BLaER1 treated with 17β-estradiol and CSF1 and Interleukin-3, amounts not matched to agents 10 nM and 100 nM (cell line): ENCODE data around the gene USP47.

Experiments used
- H3K27ac ChIP-seq, 11 experiments: shearing (Covaris generic); formaldehyde crosslinking; 2 replicates each; pipeline ENCODE4 v1.8.1; 2022
- H3K27me3 ChIP-seq, 11 experiments: shearing (Covaris generic); formaldehyde crosslinking; 2 replicates each; pipeline ENCODE4 v1.8.1; 2022
- H3K36me3 ChIP-seq, 11 experiments: shearing (Covaris generic); formaldehyde crosslinking; 2 replicates each; pipeline ENCODE4 v1.8.1; 2022
- H3K4me1 ChIP-seq, 10 experiments: shearing (Covaris generic); formaldehyde crosslinking; 2 replicates each; pipeline ENCODE4 v1.8.1; 2022
- H3K4me2 ChIP-seq, 11 experiments: shearing (Covaris generic); formaldehyde crosslinking; 2 replicates each; pipeline ENCODE4 v1.8.1; 2022
- H3K4me3 ChIP-seq, 10 experiments: shearing (Covaris generic); formaldehyde crosslinking; 2 replicates each; pipeline ENCODE4 v1.8.1; 2022
- H3K9ac ChIP-seq, 11 experiments: shearing (Covaris generic); formaldehyde crosslinking; 2 replicates each; pipeline ENCODE4 v1.8.1; 2022
- H3K9me3 ChIP-seq, 11 experiments: shearing (Covaris generic); formaldehyde crosslinking; replicated peaks in 1 of 11; 2 replicates each; pipeline ENCODE4 v1.8.1; 2022
- H4K20me1 ChIP-seq, 11 experiments: shearing (Covaris generic); formaldehyde crosslinking; 2 replicates each; pipeline ENCODE4 v1.8.1; 2022
- Cebpa-rat ChIP-seq, 11 experiments: shearing (Covaris generic); IDR thresholded peaks; 2 replicates each; pipeline ENCODE4 v1.8.1; 2022

Gene USP47

DNA sequence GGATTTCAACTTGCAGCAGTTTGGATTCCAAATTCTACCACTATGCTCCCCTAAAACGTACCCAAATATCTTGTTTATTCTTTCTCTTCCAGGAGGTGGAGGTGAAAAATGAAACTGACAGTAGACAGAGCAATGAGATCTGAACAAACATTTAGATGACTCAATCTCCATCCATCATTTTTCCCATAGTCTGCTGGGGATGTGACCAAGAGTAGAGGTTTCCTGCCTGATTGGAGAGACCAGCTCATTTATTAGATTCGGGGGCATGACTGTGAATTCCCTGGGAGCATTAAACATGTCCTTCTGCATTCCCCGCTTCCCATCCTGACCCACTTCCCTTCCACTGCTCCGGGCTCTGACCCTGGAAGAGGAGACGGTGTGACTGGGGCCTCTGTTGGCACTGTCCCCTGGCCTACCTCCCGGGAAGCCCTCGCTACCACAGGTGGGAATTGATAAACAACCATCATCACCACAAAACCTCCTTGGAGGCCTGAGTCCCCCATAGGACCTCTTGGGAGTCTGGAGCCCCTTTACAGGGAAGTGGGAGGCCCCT, 146.4 kb downstream of the USP47 start:
- H4K20me1 ChIP-seq, result no peaks in the 10 kb centered on the region
- TF ChIP-seq Cebpa-rat (IDR thresholded peaks at IDR 0.05), result no peak
- H3K36me3 ChIP-seq, result no peaks in the 10 kb centered on the region
- H3K4me2 ChIP-seq, result 0 out of 22 replicates have a peak overlapping the region, but pooled peaks of 1 of the 11 experiments have one; percentile 7
- no peak overlapping the region for H3K27ac ChIP-seq
- no peak overlapping the region for H3K9ac ChIP-seq
- H3K27me3 ChIP-seq, result no peaks in the 10 kb centered on the region
- H3K9me3 ChIP-seq, result peaks cover 0 to 5% (median 0%) of the 10 kb centered on the region in 11 experiments; a peak in 1 of 22 replicates
- H3K4me3 ChIP-seq, result no peak overlapping the region
- peaks cover 12 to 27% (median 22%) of the 10 kb centered on the region in 10 experiments for H3K4me1 ChIP-seq

DNA sequence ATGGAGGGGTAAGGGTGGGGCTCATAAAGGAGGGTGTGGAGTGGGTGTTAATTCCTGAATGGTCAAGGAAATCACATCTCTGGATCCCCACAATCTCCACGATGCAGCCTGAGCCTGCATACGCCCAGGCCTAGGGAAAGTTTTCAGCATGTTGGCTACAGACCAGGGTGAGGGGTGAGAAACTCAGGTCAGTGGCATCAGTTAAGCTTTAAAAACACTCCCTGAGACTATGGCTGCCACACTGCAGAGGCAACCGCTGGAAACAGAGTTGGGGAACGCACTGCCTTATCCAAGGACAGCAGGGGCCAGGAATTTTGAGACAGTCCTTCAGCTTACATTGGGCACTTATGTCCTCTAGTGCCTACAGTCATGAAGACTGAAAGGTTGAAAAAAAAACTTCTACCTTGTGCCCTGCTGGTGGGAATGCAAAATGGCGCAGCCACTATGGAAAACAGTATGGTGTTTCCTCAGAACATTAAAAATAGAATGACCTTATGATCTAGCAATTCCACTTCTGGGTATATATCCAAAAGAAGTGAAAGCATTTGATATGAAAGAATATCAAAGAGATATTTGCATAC, 147.0 kb downstream of the USP47 start:
- TF ChIP-seq Cebpa-rat (IDR thresholded peaks at IDR 0.05), result no peak
- no peak overlapping the region for H3K4me3 ChIP-seq
- no peak overlapping the region for H3K27ac ChIP-seq
- peaks cover 0 to 5% (median 0%) of the 10 kb centered on the region in 11 experiments; a peak in 1 of 22 replicates for H3K9me3 ChIP-seq
- no peak overlapping the region for H3K9ac ChIP-seq
- H3K4me2 ChIP-seq, result 0 out of 22 replicates have a peak overlapping the region, but pooled peaks of 1 of the 11 experiments have one; percentile 7
- peaks cover 10 to 27% (median 22%) of the 10 kb centered on the region in 10 experiments for H3K4me1 ChIP-seq
- no peaks in the 10 kb centered on the region for H3K27me3 ChIP-seq
- no peaks in the 10 kb centered on the region for H4K20me1 ChIP-seq
- no peaks in the 10 kb centered on the region for H3K36me3 ChIP-seq

DNA sequence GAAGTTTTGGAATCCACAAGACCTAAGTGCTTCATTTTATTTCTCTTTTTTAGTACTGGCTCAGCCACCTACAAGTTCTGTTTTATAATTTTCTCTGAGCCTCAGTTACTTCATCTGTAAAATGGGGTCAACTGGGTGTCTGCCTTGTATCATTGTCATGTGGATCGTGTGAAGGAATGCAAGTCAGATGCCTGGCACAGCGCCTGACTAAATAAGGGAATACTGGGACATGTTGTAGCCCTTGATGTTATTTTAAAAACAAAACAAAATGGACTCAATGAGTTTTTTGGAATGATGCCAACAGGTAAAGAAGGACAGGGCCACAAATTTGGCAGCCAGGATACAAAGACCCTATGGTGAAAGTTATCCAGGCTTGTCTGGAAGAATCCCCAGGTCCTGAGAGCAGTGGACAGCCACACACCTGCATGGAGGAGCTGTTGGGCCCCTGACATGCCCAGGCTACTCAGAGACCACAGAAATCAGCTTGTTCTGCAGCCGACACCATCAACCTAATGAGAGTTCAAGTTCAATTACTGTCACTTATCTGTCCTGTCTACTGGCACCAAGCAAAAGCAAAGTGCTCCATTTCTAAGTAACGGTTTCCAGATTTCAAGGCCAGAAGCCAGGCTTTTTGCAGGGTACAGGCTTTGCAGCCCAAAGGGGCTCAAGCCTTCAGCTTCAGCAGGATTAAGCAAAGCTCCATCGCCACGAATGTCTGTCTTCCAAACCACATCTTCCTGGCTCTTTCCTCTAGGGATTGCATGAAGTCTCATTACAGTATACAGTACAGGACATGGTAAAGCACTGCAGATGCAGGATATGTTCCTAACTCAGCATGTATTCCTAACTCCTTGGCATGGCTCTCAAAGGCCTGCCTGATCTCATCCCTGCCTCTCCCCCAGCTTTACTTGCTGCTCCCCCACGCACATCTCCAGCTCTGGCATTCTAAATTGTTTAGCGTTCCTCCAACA, 148.3 kb downstream of the USP47 start:
- Histone ChIP-seq H3K36me3 (no peaks in the 10 kb centered on the region), H3K4me3 (no peak overlapping the region), H3K9me3 (peaks cover 0 to 5% (median 0%) of the 10 kb centered on the region in 11 experiments; a peak in 1 of 22 replicates), H3K27ac (no peak overlapping the region), H3K27me3 (no peaks in the 10 kb centered on the region), H3K4me1 (peaks cover 0 to 14% (median 9%) of the 10 kb centered on the region in 10 experiments; a peak in 15 of 20 replicates), H3K9ac (no peak overlapping the region), H3K4me2 (peak overlapping the region in 8 of 11 experiments; percentile 26 to 67 (median 48); a peak in 16 of 22 replicates), H4K20me1 (no peaks in the 10 kb centered on the region)
- no peak for TF ChIP-seq Cebpa-rat (IDR thresholded peaks at IDR 0.05)

DNA sequence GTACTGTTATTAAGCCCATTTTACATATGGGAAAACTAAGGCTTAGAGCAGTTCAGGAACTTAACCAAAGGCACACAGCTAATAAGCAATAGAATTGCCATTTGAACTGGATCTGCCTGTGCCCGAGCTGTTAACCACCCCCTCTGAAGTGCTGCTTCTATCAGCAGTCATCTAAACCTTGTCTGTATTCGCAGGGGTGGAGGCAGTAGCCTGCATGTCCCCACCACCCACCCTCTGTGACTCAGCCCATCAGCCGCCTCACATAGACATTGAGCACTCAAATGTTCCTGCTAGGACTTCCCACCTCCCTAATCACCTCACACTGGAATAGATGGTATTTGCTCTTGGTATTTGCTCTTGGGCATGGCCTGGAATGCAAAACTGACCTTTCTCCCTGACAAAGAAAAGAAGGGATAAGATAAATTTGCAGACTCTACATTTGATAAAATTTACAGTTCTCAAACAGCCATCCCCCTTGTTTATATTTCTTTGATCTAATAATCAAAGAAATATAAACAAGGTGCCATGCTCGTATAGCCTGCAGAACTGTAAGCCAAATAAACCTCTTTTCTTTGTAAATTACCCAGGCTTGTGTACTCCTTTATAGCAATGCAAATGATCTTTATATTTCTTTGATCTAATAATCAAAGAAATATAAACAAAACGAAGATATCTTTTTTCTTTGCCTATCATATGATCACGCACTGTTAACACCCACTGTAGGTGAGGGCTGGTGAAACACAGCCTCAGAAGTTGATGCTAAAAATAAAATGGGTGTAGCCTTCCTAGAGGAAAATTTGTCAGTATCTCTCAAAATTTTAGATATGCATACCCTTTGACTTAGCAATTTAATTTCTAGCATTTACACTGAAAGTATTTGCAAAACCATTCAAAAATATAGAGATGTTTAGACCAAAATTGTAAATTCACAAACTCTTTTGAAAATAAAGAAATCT, 150.8 kb downstream of the USP47 start:
- H3K4me2 ChIP-seq, result no peak overlapping the region
- no peak for TF ChIP-seq Cebpa-rat (IDR thresholded peaks at IDR 0.05)
- H3K9me3 ChIP-seq, result 0 out of 22 replicates have a peak, but pooled peaks cover 0 to 1% (median 0%) of the 10 kb centered on the region in 11 experiments
- no peaks in the 10 kb centered on the region for H4K20me1 ChIP-seq
- H3K27me3 ChIP-seq, result no peaks in the 10 kb centered on the region
- no peak overlapping the region for H3K27ac ChIP-seq
- no peaks in the 10 kb centered on the region for H3K36me3 ChIP-seq
- H3K4me1 ChIP-seq, result peaks cover 0 to 22% (median 17%) of the 10 kb centered on the region in 10 experiments; a peak in 18 of 20 replicates
- H3K9ac ChIP-seq, result no peak overlapping the region
- no peak overlapping the region for H3K4me3 ChIP-seq

DNA sequence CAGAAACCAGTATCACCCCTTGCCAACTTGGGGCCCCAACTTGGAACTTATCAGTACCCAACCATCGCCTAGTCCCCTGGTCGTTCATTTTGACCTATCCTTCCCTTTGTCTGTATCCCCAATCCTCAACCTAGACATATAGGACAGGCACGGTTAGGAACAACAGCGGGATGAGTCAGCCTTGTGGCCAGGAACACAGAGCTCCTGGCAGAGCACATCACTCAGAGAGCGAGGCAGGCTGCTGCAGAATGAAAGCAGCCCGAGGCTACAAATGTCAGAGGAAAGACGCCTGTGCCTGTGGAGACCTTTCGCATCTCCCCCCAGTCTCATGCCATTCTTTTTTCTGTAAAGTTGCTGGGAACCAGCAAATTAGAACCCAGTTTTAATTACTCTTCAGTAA, 152.1 kb downstream of the USP47 start:
- Histone ChIP-seq H3K9ac (no peak overlapping the region), H3K27me3 (no peaks in the 10 kb centered on the region), H3K4me3 (no peak overlapping the region), H3K36me3 (no peaks in the 10 kb centered on the region), H3K4me2 (no peak overlapping the region), H3K4me1 (peaks cover 7 to 28% (median 19%) of the 10 kb centered on the region in 10 experiments), H4K20me1 (no peaks in the 10 kb centered on the region), H3K9me3 (no peaks in the 10 kb centered on the region), H3K27ac (no peak overlapping the region)
- TF ChIP-seq Cebpa-rat (IDR thresholded peaks at IDR 0.05), result no peak

DNA sequence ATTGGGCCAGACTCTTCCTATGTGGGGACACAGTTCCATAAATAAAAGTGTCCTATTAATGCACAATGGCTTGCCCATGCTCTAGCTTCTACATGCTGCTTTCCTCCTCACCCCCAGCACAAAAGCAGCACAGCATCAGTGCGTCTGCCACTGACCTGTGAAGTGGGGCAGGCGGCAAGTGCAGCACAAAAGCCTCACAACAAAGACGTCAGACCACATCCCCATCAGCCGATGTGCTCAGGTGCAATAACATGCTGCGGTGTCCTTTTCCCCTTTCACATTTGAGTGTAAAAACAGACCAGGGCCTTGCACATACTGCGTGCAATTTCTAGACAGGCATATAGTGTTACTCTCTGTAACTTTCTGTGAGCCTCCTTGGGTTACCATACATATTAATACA, 153.8 kb downstream of the USP47 start:
- Histone ChIP-seq H3K27me3 (no peaks in the 10 kb centered on the region), H3K9ac (no peak overlapping the region), H3K9me3 (no peaks in the 10 kb centered on the region), H3K36me3 (no peaks in the 10 kb centered on the region), H3K4me2 (no peak overlapping the region), H4K20me1 (no peaks in the 10 kb centered on the region), H3K4me1 (peaks cover under 1 to 24% (median 12%) of the 10 kb centered on the region in 10 experiments; a peak in 18 of 20 replicates), H3K27ac (no peak overlapping the region), H3K4me3 (no peak overlapping the region)
- TF ChIP-seq Cebpa-rat (IDR thresholded peaks at IDR 0.05), result no peak

DNA sequence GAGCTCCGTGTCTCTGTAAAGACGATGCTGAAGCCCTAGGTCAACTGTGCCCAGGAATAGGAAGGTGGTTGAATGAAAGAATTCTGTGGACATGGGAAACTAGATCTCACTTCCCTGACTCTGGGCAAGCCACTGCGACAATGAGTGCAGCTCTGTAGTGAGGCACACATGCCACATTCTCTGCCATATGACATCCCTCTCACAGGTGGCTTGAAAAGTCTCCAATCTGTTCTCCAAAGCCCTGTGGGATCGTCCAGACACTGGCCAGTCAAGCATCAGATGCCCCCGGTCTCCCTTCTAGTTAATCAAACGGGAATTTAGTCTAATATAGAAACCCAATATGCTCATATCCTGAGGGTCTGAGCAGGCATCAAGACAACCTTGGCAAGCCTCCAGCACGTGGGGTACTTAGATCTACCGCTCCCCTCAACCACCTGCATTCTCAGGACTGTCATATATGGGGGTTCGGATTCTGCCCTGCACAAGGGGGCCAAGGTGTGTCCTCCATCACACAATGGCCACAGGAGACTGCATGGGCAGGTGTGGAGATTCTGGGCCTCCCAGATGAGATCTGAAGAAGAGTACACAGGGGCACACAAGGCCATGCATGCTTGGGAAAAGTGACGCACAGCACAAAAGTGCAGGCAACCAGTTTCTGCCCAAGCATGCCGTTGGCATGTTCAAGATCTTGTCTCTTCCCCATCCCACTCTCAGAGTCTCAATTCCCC, 154.7 kb downstream of the USP47 start:
- no peak overlapping the region for H3K9ac ChIP-seq
- no peaks in the 10 kb centered on the region for H4K20me1 ChIP-seq
- H3K27me3 ChIP-seq, result no peaks in the 10 kb centered on the region
- TF ChIP-seq Cebpa-rat (IDR thresholded peaks at IDR 0.05), result no peak
- peaks cover 0 to 24% (median 8%) of the 10 kb centered on the region in 10 experiments; a peak in 14 of 20 replicates for H3K4me1 ChIP-seq
- H3K27ac ChIP-seq, result no peak overlapping the region
- no peaks in the 10 kb centered on the region for H3K36me3 ChIP-seq
- peak overlapping the region in 7 of 11 experiments; percentile 0 to 49 (median 31); a peak in 11 of 22 replicates for H3K4me2 ChIP-seq
- no peak overlapping the region for H3K4me3 ChIP-seq
- no peaks in the 10 kb centered on the region for H3K9me3 ChIP-seq

DNA sequence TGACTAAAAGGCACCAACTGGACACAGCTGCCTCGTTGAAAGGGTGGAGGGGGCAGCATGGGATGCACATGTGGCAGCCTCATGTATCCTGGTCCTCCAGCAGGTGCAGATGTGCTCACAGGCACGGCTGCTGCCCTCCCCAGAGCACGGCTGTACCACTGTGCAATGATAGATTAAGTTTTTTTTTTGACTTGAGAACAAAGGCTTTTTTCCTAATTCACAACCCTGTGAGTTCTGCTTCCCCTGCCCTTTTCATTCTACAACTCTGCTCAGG, 155.2 kb downstream of the USP47 start:
- Histone ChIP-seq H3K9ac (no peak overlapping the region), H4K20me1 (no peaks in the 10 kb centered on the region), H3K4me2 (peak overlapping the region in 8 of 11 experiments; percentile 0 to 49 (median 21); a peak in 13 of 22 replicates), H3K36me3 (no peaks in the 10 kb centered on the region), H3K27ac (no peak overlapping the region), H3K27me3 (no peaks in the 10 kb centered on the region), H3K4me1 (peaks cover 0 to 24% (median 8%) of the 10 kb centered on the region in 10 experiments; a peak in 14 of 20 replicates), H3K9me3 (no peaks in the 10 kb centered on the region), H3K4me3 (no peak overlapping the region)
- TF ChIP-seq Cebpa-rat (IDR thresholded peaks at IDR 0.05), result no peak
